Hepatocyte (in vitro differentiated cells): ENCODE data around the gene DYNC1I1. TPM values are rescaled to one million over a fixed set of nuclear protein-coding genes. Genes with fewer than 3 reads are reported as not detected.

Source experiments
- DNase-seq: peaks from one replicate; pipeline ENCODE4 v3.0.0-alpha.2; 2016; ENCODE audit warnings: low spot score
- H2AFZ ChIP-seq: fragments of 200-600 bp; sonication (generic); 2 replicates; pipeline ENCODE4 v1.6.0; 2016; ENCODE audit warnings: antibody characterized with exemption, mild to moderate bottlenecking
- H3K27ac ChIP-seq: fragments of 200-600 bp; sonication (generic); 2 replicates; pipeline ENCODE4 v1.5.1; 2016; ENCODE audit warnings: mild to moderate bottlenecking
- H3K27me3 ChIP-seq: fragments of 200-600 bp; sonication (generic); 2 replicates; pipeline ENCODE4 v1.6.1; 2016
- H3K36me3 ChIP-seq: fragments of 200-600 bp; sonication (generic); replicated peaks from 2 replicates; pipeline ENCODE4 v1.5.1; 2016; ENCODE audit warnings: low read depth; ENCODE audit not compliant: insufficient read depth
- H3K4me1 ChIP-seq: fragments of 200-600 bp; sonication (generic); 2 replicates; pipeline ENCODE4 v1.5.1; 2016; ENCODE audit warnings: mild to moderate bottlenecking, moderate library complexity; ENCODE audit not compliant: insufficient read depth
- H3K4me2 ChIP-seq: fragments of 200-600 bp; sonication (generic); 2 replicates; pipeline ENCODE4 v1.6.0; 2016
- H3K4me3 ChIP-seq: fragments of 200-600 bp; sonication (generic); 2 replicates; pipeline ENCODE4 v1.5.1; 2016; ENCODE audit warnings: mild to moderate bottlenecking
- H3K79me2 ChIP-seq: fragments of 200-600 bp; sonication (generic); 2 replicates; pipeline ENCODE4 v1.6.0; 2017; ENCODE audit warnings: mild to moderate bottlenecking
- H3K9me2 ChIP-seq: fragments of 200-600 bp; sonication (generic); replicated peaks from 2 replicates; pipeline ENCODE4 v1.6.0; 2017; ENCODE audit warnings: mild to moderate bottlenecking; ENCODE audit not compliant: insufficient read depth
- H3K9me3 ChIP-seq: fragments of 200-600 bp; sonication (generic); 2 replicates; pipeline ENCODE4 v1.5.1; 2016; ENCODE audit warnings: low read depth, mild to moderate bottlenecking
- H4K20me1 ChIP-seq: fragments of 200-600 bp; sonication (generic); 2 replicates; pipeline ENCODE4 v1.6.0; 2016; ENCODE audit warnings: mild to moderate bottlenecking; ENCODE audit not compliant: insufficient read depth, poor library complexity, severe bottlenecking
- EZH2 ChIP-seq: fragments of 200-600 bp; sonication (generic); IDR thresholded peaks from 2 replicates; pipeline ENCODE4 v1.6.1; 2016; ENCODE audit warnings: antibody characterized with exemption, mild to moderate bottlenecking, borderline replicate concordance
- EZH2phosphoT487 ChIP-seq: fragments of 200-600 bp; sonication (generic); IDR thresholded peaks from one replicate; pipeline ENCODE4 v1.6.1; 2018; ENCODE audit warnings: antibody characterized with exemption, mild to moderate bottlenecking, low read depth, moderate library complexity; ENCODE audit not compliant: unreplicated experiment, severe bottlenecking
- WGBS: methylation state at CpG from one replicate; pipeline ENCODE4 v1.1.6; 2016; ENCODE audit warnings: low lambda C conversion rate; ENCODE audit errors: missing lambda C conversion rate; 5-methylcytosine and 5-hydroxymethylcytosine counted together
- polyA plus RNA-seq: library from polyadenylated mRNA; unstranded; fragments of >200 nt; fragmentation: Nextera tagmentation; extraction: Ambion mirVana; gene quantifications from 2 replicates; pipeline ENCODE4 v1.2.1, GENCODE V29; 2016
- total RNA-seq: library from RNA; depleted of rRNA; stranded (reverse); fragments of >200 nt; gene quantifications from 2 replicates; pipeline ENCODE4 v1.2.3, GENCODE V29; 2014
- TF ChIP-seq, protein P1 (sequence below): fragments of 200-600 bp; sonication (generic); IDR thresholded peaks from 2 replicates; pipeline ENCODE4 v1.5.1; 2016; ENCODE audit warnings: antibody characterized with exemption, mild to moderate bottlenecking; ENCODE audit not compliant: poor library complexity

The DYNC1I1 gene
- total and polyA plus RNA-seq, 2 experiments from 2014 or later, result 2.5 to 3.7 TPM

- no peaks in the 10 kb centered on the region for H3K9me3 ChIP-seq
- under 1% methylated on average over 40 of the region's 47 CpGs for WGBS
- TF ChIP-seq EZH2phosphoT487, result no peak
- TF ChIP-seq, protein P1, sequence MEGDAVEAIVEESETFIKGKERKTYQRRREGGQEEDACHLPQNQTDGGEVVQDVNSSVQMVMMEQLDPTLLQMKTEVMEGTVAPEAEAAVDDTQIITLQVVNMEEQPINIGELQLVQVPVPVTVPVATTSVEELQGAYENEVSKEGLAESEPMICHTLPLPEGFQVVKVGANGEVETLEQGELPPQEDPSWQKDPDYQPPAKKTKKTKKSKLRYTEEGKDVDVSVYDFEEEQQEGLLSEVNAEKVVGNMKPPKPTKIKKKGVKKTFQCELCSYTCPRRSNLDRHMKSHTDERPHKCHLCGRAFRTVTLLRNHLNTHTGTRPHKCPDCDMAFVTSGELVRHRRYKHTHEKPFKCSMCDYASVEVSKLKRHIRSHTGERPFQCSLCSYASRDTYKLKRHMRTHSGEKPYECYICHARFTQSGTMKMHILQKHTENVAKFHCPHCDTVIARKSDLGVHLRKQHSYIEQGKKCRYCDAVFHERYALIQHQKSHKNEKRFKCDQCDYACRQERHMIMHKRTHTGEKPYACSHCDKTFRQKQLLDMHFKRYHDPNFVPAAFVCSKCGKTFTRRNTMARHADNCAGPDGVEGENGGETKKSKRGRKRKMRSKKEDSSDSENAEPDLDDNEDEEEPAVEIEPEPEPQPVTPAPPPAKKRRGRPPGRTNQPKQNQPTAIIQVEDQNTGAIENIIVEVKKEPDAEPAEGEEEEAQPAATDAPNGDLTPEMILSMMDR, result peak; percentile 97
- H2AFZ ChIP-seq, result peak overlapping the region; percentile 75
- H3K27me3 ChIP-seq, result peaks cover 10% of the 10 kb centered on the region
- peak overlapping the region; percentile 74 for H3K27ac ChIP-seq
- no peaks in the 10 kb centered on the region for H3K4me1 ChIP-seq
- H3K36me3 ChIP-seq, result no peaks in the 10 kb centered on the region
- H3K4me2 ChIP-seq, result peak overlapping the region; percentile 89
- DNase-seq, result peak; percentile 87
- no peaks in the 10 kb centered on the region for H3K9me2 ChIP-seq
- H3K79me2 ChIP-seq, result no peaks in the 10 kb centered on the region
- peak overlapping the region; percentile 47 for H3K4me3 ChIP-seq
- H4K20me1 ChIP-seq, result no peaks in the 10 kb centered on the region
Measured at GRCh38 chr7:96075510-96076349, 303.4 kb downstream of the DYNC1I1 start.

- H4K20me1 ChIP-seq, result no peaks in the 10 kb centered on the region
- H3K79me2 ChIP-seq, result no peaks in the 10 kb centered on the region
- TF ChIP-seq EZH2 (no peak), EZH2phosphoT487 (no peak)
- TF ChIP-seq, protein P1, result no peak
- peak overlapping the region; percentile 75 for H2AFZ ChIP-seq
- no peaks in the 10 kb centered on the region for H3K9me3 ChIP-seq
- peak overlapping the region; percentile 74 for H3K27ac ChIP-seq
- H3K4me3 ChIP-seq, result peak overlapping the region; percentile 47
- no peak for DNase-seq
- peak overlapping the region; percentile 89 for H3K4me2 ChIP-seq
- H3K4me1 ChIP-seq, result no peaks in the 10 kb centered on the region
- H3K9me2 ChIP-seq, result no peaks in the 10 kb centered on the region
- peaks cover 10% of the 10 kb centered on the region for H3K27me3 ChIP-seq
- WGBS, result 15% methylated on average over 10 of the region's 10 CpGs
- no peaks in the 10 kb centered on the region for H3K36me3 ChIP-seq
Measured at GRCh38 chr7:96076350-96076707, 304.0 kb downstream of the DYNC1I1 start.

DNA sequence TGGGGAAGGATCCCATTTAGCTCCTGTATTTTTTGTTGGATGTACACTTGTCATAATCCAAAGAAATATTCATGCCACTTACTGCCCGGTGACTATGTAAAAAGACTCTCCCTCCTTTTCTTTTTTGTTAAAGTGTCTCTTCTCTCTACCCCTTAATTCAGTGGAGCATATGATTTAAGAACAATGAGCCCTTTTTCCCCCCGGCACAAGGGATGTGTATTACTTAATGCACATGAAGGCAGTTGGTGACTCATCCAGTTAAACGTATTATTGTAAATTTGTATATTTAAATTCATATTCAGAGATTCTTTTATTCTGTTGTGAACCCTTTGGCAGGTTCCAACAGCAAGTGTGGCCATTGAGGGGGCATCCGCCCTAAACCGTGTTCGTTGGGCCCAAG lies 307.7 kb downstream of the DYNC1I1 start:
- Histone ChIP-seq H3K4me1 (no peaks in the 10 kb centered on the region), H3K9me2 (no peaks in the 10 kb centered on the region), H3K27ac (no peak overlapping the region), H3K9me3 (no peaks in the 10 kb centered on the region), H2AFZ (no peak overlapping the region), H3K4me2 (no peak overlapping the region), H3K27me3 (peaks cover 10% of the 10 kb centered on the region), H3K36me3 (no peaks in the 10 kb centered on the region), H3K4me3 (no peak overlapping the region), H3K79me2 (no peaks in the 10 kb centered on the region), H4K20me1 (no peaks in the 10 kb centered on the region)
- no peak for DNase-seq
- TF ChIP-seq EZH2 (no peak), EZH2phosphoT487 (no peak)
- TF ChIP-seq, protein P1, result no peak
- 86% methylated on average over 6 of the region's 6 CpGs for WGBS
